Parathyroid adenoma (tissue), 2 donors: ENCODE results near the gene CTSZ.

Experiments
- H2AFZ ChIP-seq: fragments of 300-600 bp; sonication (generic); one replicate; pipeline ENCODE4 v1.7.0; 2017; ENCODE audit warnings: antibody characterized with exemption, mild to moderate bottlenecking
- H3K27ac ChIP-seq: fragments of 300-600 bp; sonication (generic); one replicate; pipeline ENCODE4 v1.7.0; 2017
- H3K27me3 ChIP-seq: fragments of 300-600 bp; sonication (generic); one replicate; pipeline ENCODE4 v1.7.0; 2017; ENCODE audit warnings: low read length; ENCODE audit not compliant: control insufficient read depth, insufficient read depth
- H3K36me3 ChIP-seq: fragments of 300-600 bp; sonication (generic); one replicate; pipeline ENCODE4 v1.7.0; 2017; ENCODE audit warnings: low read length; ENCODE audit not compliant: control insufficient read depth, insufficient read depth
- H3K4me1 ChIP-seq: fragments of 300-600 bp; sonication (generic); one replicate; pipeline ENCODE4 v1.7.0; 2017; ENCODE audit warnings: control low read depth
- H3K4me2 ChIP-seq: fragments of 300-600 bp; sonication (generic); one replicate; pipeline ENCODE4 v1.7.0; 2017; ENCODE audit warnings: low read length
- H3K4me3 ChIP-seq: fragments of 300-600 bp; sonication (generic); one replicate; pipeline ENCODE4 v1.7.0; 2017; ENCODE audit warnings: low read depth, low read length
- H3K79me2 ChIP-seq: fragments of 300-600 bp; sonication (generic); one replicate; pipeline ENCODE4 v1.7.0; 2017; ENCODE audit warnings: control low read depth
- H3K9ac ChIP-seq: fragments of 300-600 bp; sonication (generic); one replicate; pipeline ENCODE4 v1.7.0; 2017; ENCODE audit warnings: mild to moderate bottlenecking
- H3K9me3 ChIP-seq: fragments of 300-600 bp; sonication (generic); one replicate; pipeline ENCODE4 v1.7.0; 2017; ENCODE audit warnings: low read length; ENCODE audit not compliant: control insufficient read depth
- TF ChIP-seq, protein P1 (sequence below): fragments of 300-600 bp; sonication (generic); IDR thresholded peaks from one replicate; pipeline ENCODE4 v1.7.0; 2017; ENCODE audit warnings: antibody characterized with exemption, mild to moderate bottlenecking
- donor health status: primary hyperparathyroidism.

Gene CTSZ

DNA sequence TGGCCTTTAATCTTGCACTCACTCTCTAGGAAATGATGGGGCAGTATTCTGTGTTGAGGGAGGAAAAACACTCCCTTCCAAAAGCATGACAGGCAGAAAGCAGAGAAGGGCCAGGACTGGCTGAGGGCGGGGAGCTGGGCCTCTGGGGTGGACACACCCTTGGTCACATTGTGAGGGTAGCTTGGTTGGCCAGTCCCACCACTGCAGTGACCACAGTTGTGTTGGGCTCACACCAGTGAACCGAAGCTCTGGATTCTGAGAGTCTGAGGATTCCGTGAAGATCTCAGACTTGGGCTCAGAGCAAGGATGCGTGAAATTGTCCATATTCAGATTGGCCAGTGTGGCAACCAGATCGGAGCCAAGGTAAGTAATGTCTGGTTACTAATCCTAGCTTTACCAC, 12.2 kb upstream of the CTSZ start, which contains the start of gene TUBB1:
TUBB1 (plus strand) TSS at position 213 of the 400 bp plus-strand sequence; CDS start at position 307, 94 bp downstream.
- TF ChIP-seq, protein P1, sequence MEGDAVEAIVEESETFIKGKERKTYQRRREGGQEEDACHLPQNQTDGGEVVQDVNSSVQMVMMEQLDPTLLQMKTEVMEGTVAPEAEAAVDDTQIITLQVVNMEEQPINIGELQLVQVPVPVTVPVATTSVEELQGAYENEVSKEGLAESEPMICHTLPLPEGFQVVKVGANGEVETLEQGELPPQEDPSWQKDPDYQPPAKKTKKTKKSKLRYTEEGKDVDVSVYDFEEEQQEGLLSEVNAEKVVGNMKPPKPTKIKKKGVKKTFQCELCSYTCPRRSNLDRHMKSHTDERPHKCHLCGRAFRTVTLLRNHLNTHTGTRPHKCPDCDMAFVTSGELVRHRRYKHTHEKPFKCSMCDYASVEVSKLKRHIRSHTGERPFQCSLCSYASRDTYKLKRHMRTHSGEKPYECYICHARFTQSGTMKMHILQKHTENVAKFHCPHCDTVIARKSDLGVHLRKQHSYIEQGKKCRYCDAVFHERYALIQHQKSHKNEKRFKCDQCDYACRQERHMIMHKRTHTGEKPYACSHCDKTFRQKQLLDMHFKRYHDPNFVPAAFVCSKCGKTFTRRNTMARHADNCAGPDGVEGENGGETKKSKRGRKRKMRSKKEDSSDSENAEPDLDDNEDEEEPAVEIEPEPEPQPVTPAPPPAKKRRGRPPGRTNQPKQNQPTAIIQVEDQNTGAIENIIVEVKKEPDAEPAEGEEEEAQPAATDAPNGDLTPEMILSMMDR: no peak
- Histone ChIP-seq H3K4me1 (peaks cover under 1% of the 10 kb centered on the region), H2AFZ (no peak within 1 kb of the TSS), H3K27ac (no peak within 1 kb of the TSS), H3K9ac (no peak within 1 kb of the TSS), H3K9me3 (no peaks in the 10 kb centered on the region), H3K4me3 (no peak within 1 kb of the TSS), H3K36me3 (no peaks in the 10 kb centered on the region), H3K4me2 (no peak within 1 kb of the TSS), H3K27me3 (no peaks in the 10 kb centered on the region), H3K79me2 (peaks cover 6% of the 10 kb centered on the region)

DNA sequence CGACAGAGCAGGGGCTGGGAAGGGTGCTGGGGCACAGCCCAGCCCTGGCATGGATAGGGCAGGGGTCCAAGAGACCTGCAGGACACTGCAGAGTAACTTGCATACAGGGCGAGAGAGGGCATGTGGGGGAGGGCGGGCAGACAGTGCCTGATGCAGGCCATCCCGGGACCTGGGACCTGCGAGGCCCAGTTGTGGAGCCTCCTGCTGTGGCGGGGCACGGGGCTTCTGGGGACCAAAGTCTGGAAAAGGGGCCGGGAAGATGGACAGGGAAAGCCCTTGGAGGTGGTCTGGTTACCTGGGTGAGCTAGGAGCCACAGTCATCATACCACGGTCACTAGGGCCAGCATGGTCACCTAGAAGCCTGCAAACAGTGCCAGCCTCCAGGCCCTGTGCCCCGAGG, 11.8 kb upstream of the CTSZ start:
- Histone ChIP-seq H3K9ac (no peak overlapping the region), H3K27me3 (no peaks in the 10 kb centered on the region), H3K9me3 (no peaks in the 10 kb centered on the region), H3K4me3 (no peak overlapping the region), H3K4me2 (no peak overlapping the region), H3K36me3 (no peaks in the 10 kb centered on the region), H3K4me1 (peaks cover 4% of the 10 kb centered on the region), H3K27ac (no peak overlapping the region), H2AFZ (no peak overlapping the region), H3K79me2 (peaks cover 6% of the 10 kb centered on the region)
- TF ChIP-seq, protein P1: no peak

DNA sequence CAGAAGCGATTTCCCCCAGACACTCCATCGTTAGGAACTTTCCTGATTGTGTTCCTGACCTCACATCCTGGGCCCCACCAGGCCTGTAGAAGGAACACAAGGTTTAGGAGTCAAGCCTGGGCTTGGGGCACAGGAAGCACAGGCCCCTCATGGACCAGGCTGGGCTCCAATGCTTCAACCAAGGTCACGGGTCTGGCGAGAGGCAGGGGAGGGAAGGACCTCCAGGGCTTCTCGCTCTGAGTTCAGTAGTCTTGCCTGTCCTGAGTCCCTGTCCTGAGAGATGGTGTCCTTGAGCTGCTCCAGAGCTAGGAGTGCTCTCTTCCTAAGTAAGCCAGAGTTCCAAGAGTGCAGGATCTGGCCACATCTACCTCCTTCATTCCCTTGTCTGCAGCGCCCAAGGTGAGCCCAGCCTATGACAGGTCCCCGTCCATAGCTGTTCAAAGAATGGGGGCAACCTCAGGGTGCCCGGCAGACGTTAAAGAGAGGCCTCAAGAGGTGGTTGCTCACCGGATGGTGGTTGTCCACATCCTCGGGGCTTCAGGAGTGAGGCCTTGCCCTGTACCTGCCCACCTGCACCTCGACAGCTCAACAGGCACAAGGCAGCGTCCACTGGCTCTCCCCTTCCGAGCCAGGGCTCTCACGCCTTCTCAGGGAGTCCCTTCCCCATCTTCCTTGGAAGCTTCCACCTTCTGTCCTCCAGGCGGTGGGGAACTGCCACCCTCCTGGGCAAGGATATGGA, 10.6 kb upstream of the CTSZ start:
- Histone ChIP-seq H3K36me3 (no peaks in the 10 kb centered on the region), H3K27me3 (no peaks in the 10 kb centered on the region), H2AFZ (no peak overlapping the region), H3K79me2 (peaks cover 6% of the 10 kb centered on the region), H3K9me3 (no peaks in the 10 kb centered on the region), H3K4me1 (peaks cover 6% of the 10 kb centered on the region), H3K27ac (no peak overlapping the region), H3K4me2 (no peak overlapping the region), H3K4me3 (no peak overlapping the region), H3K9ac (no peak overlapping the region)
- TF ChIP-seq, protein P1: no peak

DNA sequence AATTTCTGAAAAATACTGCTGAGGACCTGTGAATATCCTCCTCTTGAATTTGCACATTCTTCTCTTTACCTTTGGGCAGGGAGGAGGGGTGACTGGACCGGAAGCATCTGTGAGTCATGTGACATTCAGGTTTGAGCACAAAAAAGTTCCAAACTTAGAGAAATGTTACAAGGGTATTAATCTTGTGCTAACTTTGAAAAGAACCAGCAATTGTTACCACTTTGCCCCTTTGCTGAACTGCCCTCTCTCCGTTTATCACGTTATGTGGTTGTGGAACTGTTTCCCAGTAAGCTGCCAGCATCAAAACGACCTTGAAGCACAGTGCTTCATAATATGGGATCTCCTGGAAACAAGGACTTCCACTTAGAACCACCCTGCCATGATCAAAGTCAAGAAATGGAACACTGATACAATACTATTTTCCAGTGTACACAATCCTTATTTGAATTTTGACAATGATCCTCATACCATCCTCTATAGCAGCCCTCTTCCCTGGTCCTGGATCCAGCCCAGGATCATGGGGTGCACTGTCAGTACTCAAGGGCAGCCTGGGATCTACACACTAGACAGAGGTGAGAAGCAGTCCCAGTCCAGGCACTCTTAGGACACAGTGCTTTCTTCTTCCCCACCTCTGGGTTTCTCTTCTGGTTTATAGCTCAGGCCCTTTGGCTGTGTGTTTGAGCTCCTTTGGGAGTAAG, 9.9 kb upstream of the CTSZ start:
- H3K27me3 ChIP-seq: no peaks in the 10 kb centered on the region
- H2AFZ ChIP-seq: no peak overlapping the region
- H3K9ac ChIP-seq: no peak overlapping the region
- peaks cover 6% of the 10 kb centered on the region for H3K79me2 ChIP-seq
- peaks cover 6% of the 10 kb centered on the region for H3K4me1 ChIP-seq
- H3K4me3 ChIP-seq: no peak overlapping the region
- no peak overlapping the region for H3K4me2 ChIP-seq
- H3K36me3 ChIP-seq: no peaks in the 10 kb centered on the region
- TF ChIP-seq, protein P1: no peak
- H3K27ac ChIP-seq: no peak overlapping the region
- no peaks in the 10 kb centered on the region for H3K9me3 ChIP-seq
